HG03432 (cell line): ENCODE results near the gene DGKI.
"Not testable (repeated sequence)": the region's sequence is repeated elsewhere in the genome, so short reads cannot be mapped to it uniquely, and the experiment has no call there.

ENCODE experiments used
- ATAC-seq: cut with Tn5 transposase; IDR thresholded peaks from one replicate; pipeline ENCODE4 v1.9.1; 2021; ENCODE audit warnings: mild to moderate bottlenecking, moderate library complexity; ENCODE audit not compliant: unreplicated experiment

Gene DGKI

DNA sequence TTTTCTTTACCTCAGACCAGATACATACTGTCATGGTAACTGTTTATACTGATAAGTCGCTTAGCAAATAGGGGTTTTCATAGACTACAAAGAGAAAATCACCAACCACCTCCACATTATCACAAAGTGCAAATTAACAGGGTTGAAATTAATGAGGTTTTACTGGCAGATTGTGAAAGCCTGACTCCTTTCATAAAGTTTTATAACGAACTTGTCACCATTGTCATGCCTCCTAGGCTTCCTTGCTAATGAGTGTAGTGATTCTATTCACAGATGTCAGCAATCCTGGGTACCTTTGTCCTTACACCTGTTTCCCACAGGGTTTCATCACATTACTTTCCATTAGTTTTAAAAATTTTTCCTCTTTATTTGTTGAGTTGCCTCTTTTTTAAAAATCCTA lies 361.0 kb downstream of the DGKI start:
- ATAC-seq = no peak

GRCh38 chr7:137484326-137484725 lies 362.4 kb downstream of the DGKI start:
- no peak for ATAC-seq

DNA sequence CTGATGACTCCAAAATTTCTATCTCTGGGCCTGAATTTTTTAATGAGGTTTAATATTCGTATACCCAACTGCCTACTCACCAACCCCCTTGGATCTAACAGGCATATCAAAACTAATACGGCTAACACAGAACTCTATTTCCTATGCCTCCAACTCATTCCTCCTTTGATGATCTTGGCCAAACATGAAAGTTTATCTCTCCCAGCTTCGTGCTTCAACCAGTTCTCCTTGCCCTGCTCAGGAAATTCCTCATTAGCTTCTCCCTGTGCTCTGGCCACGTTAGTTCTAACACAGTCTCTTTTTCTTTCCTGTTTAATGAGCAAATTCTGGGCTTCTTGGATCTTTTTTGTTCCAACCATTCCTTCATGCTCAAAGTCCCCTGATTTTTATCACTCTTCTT lies 364.3 kb downstream of the DGKI start:
- no peak for ATAC-seq

GRCh38 chr7:137480824-137481365 lies 365.9 kb downstream of the DGKI start:
- no peak for ATAC-seq

GRCh38 chr7:137480401-137480800 lies 366.4 kb downstream of the DGKI start:
- ATAC-seq = no peak

DNA sequence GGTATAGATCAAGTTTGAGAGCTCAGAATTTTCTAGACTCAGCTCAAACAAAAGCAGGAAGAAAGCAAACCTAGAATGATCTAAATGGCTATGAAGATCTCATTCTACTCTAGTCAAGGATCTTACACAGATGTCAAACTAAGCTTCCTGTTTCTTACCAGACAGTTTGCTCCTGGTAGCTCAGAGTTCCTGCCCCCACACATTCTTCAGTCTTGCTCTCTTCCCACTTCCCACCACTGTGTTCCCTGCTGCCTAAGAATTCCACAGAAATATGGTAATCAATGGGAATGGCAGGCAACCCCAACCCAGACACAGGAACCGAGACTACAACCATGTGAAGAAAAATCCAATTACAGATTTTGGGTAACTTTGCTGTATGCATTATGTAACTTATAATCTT lies 369.8 kb downstream of the DGKI start:
- ATAC-seq = no peak

DNA sequence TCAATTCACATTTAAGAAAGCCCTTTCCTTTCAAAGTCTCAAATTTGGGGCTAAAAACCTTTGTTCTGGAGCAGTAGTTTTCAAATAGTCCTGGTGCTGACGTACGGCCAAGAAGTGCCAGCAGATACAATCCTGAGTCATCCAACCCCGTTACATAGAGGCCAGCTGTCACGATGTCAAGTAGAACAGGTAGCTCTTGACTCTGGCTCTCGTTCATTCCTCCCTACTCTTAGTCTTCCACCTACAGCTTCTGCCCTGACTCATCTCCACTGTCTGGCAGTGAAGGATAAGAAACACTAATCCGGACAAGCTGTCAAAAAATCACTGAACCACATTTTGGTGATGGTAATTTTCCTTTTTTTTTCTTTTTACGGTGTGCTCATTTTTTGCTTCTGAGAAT lies 370.8 kb downstream of the DGKI start:
- no peak for ATAC-seq

DNA sequence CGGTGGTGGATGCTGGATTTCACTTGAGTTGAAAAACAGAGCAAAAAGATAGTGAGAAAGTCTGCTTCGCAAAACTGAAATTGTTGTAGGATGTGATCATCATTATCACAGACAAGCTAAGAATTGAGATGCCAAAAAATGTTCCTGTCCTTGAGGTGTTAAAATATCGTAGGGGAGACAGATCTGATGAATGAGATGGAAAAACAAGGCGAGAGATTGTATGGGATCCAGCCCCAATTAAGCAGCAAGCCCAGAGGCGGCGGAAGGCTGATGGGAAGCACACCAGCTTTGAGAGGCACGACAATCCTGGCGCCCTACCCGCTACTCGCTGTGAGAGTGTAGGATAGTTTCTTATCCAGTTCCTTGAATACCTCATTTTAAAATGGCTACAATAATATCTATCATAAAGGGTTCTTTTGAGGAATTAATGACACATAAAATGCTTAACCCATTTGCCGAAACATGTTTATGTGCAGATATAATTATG lies 372.2 kb downstream of the DGKI start:
- ATAC-seq = no peak

- no peak for ATAC-seq
Measured at GRCh38 chr7:137471128-137471527, 375.6 kb downstream of the DGKI start.

GRCh38 chr7:137469858-137470257 lies 376.9 kb downstream of the DGKI start:
- no peak for ATAC-seq

DNA sequence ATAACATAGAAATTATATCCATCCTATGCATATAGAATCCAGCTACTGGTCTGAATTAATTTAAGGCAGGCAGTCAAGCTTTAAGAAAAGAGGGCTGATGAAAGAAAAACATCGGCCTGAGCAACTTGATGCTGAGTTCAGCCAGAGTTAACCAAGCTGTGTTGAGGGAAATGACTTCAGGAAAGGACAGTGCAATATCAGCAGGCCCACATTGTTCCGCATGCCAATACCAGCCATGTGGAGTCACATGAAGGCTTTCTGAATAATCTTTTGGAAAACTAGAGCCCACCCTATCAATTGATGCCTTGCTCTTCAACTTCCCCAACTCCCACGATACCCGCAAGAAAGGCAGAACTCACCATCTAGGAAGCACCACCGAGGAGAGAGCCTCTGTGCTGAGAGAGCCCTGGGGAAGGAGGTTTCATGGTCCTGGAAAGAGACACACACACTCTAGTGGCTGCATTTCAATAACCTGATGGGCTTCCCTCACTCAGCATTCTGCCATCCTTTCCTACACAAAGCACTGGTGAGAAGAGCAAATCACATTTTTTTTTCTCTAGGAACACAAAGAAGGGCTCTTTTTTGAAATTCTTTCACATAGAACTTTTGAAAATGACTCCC lies 377.5 kb downstream of the DGKI start:
- ATAC-seq = no peak

GRCh38 chr7:137462847-137463246 lies 383.9 kb downstream of the DGKI start:
- no peak for ATAC-seq

DNA sequence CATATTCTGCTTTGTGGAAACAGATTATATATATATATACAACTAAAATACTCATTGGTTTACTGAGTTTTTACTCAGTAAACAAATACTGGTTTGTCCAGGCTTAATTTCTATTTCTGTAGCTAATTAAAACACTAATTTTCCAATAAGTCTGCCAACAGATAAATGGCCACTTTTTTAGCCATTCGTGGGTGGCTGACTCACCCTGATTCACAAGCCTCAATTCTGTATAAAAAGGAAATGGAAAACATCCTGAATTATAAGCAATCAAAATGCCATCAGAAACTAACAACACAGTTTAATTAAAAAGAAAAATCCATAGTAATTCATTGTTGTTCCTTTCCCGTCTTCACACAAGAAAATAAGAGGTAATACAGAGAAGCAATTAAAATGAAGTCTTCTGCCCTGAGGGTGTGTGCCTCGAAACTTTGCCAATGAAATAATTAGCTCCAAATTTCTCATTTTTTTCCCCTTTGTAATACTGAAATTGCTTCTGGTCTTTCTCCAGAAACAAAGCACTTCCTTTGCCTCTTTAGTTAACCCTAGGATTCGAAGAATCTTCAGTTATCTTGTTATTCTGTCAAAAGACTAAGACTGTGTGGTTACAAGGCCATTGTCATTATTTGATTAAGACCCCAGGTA lies 384.6 kb downstream of the DGKI start:
- no peak for ATAC-seq

GRCh38 chr7:137458399-137458798 lies 388.4 kb downstream of the DGKI start:
- no peak for ATAC-seq

DNA sequence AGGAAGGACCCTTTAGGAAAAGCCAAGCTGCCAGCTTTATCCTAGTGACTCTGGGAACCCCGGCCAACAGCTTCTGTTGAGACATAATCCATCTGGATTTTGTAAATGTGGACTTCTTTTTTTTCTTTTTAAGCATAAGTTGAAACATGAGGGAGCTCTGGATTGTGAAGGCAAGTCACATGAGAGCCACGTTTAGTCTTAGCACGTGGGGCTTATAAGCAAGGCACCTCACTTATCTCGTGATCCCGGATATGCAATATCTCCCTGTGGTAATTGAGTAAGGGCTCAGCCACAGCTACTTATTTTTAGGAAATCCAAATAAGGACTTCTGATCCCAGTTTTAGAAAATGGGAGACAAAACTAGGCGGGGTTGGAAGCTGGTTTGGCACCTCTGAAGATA lies 392.0 kb downstream of the DGKI start:
- no peak for ATAC-seq

DNA sequence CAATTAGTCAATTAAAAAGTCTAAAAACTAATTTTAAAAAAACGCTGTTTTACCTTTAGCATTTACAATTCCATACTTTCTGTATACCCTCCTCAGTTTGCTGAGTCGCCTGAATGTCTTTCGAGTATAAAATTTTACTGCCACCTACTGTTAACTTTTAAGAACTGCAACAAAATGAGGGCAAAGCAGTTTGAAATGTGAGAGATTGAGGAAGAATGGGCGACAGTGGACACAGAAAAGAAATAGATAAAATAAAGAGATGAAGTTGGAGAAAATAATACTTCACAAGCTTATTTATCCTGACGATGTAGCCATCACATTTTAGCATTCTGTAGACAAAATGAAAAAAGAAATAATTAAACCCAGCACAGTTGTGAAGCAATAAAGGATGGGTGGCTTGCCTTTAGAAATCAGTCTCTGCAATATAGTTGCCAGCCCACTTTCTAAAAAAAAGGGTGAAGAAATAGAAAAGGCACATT lies 392.5 kb downstream of the DGKI start:
- peak; percentile 82 for ATAC-seq

DNA sequence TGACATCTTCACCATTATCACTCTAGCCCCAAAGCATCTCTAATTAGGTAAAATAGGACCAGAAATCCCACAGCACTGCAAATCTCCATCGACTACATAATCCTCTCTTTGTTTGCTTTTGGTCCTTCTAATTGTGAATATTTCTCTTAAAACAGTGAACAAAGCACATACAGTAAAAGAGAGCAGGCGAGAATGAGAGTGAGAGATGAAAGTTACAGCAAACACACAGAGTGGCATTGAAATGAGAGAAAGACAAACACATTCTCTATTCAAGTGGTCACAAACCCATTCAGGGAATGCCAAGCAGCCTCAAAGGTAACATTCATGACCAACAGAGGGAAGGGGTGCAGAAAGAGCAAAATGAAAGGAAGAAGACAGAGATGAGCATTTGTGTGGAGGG lies 393.4 kb downstream of the DGKI start:
- ATAC-seq = no peak

- ATAC-seq = no peak
Measured at GRCh38 chr7:137449016-137449415, 397.8 kb downstream of the DGKI start.

DNA sequence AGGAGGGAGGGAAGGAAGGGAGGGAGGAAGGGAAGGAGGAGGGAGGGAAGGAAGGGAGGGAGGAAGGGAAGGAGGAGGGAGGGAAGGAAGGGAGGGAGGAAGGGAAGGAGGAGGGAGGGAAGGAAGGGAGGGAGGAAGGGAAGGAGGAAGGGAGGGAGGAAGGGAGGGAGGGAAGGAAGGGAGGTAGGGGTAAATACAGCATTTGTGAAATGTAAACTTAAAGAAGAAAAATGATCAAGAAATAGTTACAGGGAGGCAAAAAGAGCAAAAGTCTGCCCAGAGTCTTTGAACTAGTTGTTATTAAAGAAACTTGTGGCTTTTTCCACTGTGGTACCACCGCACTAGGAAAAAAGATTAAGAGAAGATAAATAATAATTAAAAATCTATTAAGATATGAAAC lies 398.2 kb downstream of the DGKI start:
- not testable (repeated sequence) for ATAC-seq

DNA sequence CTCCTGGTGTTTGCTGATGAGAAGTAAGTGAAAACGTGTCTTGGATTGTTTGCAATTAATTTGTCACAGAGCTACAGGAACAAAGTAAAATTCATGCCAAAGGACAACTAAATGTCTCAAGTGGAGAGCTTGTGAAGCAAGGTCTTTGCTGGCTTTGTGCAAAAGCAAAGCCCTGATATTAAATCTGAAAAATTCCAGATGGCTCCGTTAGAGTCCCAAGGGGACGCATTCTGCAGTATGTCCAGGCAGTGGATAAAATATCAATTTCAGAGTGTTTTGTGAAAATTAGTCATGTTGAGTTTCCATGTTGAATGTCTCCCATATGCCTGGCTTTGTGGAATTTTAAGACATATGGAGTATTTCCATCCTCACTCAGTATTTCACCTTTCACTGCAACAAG lies 400.7 kb downstream of the DGKI start:
- no peak for ATAC-seq

- ATAC-seq = no peak
Measured at GRCh38 chr7:137445268-137445667, 401.5 kb downstream of the DGKI start.

GRCh38 chr7:137443616-137444015 lies 403.2 kb downstream of the DGKI start:
- no peak for ATAC-seq
